Skeletal muscle tissue (tissue), 4 donors: ENCODE data around the gene TBCK. TPM values are rescaled to one million over a fixed set of nuclear protein-coding genes. Genes with fewer than 3 reads are reported as not detected.

Source experiments
- H3K27ac ChIP-seq: one replicate; pipeline ENCODE4 v1.7.0; 2013; ENCODE audit warnings: mild to moderate bottlenecking, low read depth, low read length, inconsistent platforms
- H3K27me3 ChIP-seq, 3 donors: one replicate each; pipeline ENCODE4 v1.7.0; 2013; ENCODE audit warnings: low read length in 3 of 3; ENCODE audit not compliant: control insufficient read depth in 3 of 3, insufficient read depth in 3 of 3
- H3K36me3 ChIP-seq, 3 donors: one replicate each; pipeline ENCODE4 v1.7.0; 2013; ENCODE audit warnings: low read length in 3 of 3; ENCODE audit not compliant: control insufficient read depth in 3 of 3, insufficient read depth in 3 of 3
- H3K4me1 ChIP-seq, 3 donors: one replicate each; pipeline ENCODE4 v1.7.0; 2013; ENCODE audit warnings: low read length in 3 of 3, mild to moderate bottlenecking in 3 of 3; ENCODE audit not compliant: control insufficient read depth in 3 of 3, insufficient read depth in 3 of 3
- H3K4me3 ChIP-seq, 3 donors: one replicate each; pipeline ENCODE4 v1.7.0; 2013; ENCODE audit warnings: low read length in 3 of 3
- H3K9ac ChIP-seq, 3 donors: one replicate each; pipeline ENCODE4 v1.7.0; 2013; ENCODE audit warnings: low read length in 3 of 3, mild to moderate bottlenecking in 3 of 3, moderate library complexity in 2 of 3, low read depth in 1 of 3
- H3K9me3 ChIP-seq, 3 donors: one replicate each; pipeline ENCODE4 v1.7.0; 2013; ENCODE audit warnings: low read length in 3 of 3; ENCODE audit not compliant: control insufficient read depth in 3 of 3
- total RNA-seq: library from RNA; depleted of rRNA; stranded (reverse); fragments of >200 nt; gene quantifications from one replicate; pipeline ENCODE4 v1.2.3, GENCODE V29; 2014
- donor health status: Osteomylitis.

Gene TBCK
- total RNA-seq, 1 donor from 2014 or later: 55.8 TPM

DNA sequence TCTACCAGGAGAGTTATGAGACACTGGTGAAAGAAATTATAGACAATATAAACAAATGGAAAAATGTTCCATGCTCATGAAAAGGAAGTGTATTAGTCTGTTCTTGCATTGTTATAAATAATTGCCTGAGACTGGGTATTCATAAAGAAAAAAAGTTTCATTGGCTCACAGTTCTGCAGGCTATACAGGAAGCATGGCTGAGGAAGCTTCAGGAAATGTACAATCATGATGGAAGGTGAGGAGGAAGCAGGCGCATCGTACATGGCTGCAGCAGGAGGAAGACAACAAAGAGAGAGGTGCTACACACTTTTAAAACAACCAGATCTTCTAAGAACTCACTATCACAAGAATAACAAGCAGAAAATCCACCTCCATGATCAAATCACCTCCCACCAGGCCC is 236.4 kb downstream of the TBCK start:
- Histone ChIP-seq H3K9ac (no peak overlapping the region), H3K27me3 (no peaks in the 10 kb centered on the region), H3K36me3 (peaks cover 0 to 17% (median 7%) of the 10 kb centered on the region in 3 donors), H3K4me1 (no peaks in the 10 kb centered on the region), H3K4me3 (no peak overlapping the region), H3K27ac (no peak overlapping the region), H3K9me3 (peaks cover 0 to 4% (median 0%) of the 10 kb centered on the region in 3 donors)

- Histone ChIP-seq H3K27me3 (no peaks in the 10 kb centered on the region), H3K4me3 (no peak overlapping the region), H3K36me3 (no peaks in the 10 kb centered on the region), H3K27ac (no peak overlapping the region), H3K4me1 (peaks cover 0 to 3% (median 0%) of the 10 kb centered on the region in 3 donors), H3K9ac (no peak overlapping the region), H3K9me3 (no peaks in the 10 kb centered on the region)
Measured at GRCh38 chr4:106065018-106065417, 251.0 kb downstream of the TBCK start.

DNA sequence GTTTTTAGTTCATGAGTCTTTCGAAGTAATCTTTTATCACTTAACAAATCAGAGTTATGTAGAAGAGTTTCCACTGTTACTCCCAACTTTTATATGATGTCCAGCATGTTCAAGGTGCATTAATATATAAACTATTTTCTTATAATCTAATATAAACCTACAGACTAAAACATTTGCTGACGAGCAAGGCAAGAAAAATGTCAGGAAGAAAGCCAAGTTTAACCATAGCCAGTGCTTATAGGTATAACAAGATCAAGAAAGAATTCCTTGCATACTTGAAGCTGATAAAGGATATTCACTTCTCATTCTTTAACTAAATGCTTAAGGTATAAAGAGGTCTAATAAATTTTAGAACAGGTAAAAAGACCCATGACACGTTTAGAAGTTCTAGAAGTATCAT is 253.0 kb downstream of the TBCK start:
- Histone ChIP-seq H3K27ac (no peak overlapping the region), H3K9ac (no peak overlapping the region), H3K9me3 (no peaks in the 10 kb centered on the region), H3K36me3 (no peaks in the 10 kb centered on the region), H3K27me3 (no peaks in the 10 kb centered on the region), H3K4me3 (no peak overlapping the region), H3K4me1 (peaks cover 0 to 3% (median 0%) of the 10 kb centered on the region in 3 donors)

DNA sequence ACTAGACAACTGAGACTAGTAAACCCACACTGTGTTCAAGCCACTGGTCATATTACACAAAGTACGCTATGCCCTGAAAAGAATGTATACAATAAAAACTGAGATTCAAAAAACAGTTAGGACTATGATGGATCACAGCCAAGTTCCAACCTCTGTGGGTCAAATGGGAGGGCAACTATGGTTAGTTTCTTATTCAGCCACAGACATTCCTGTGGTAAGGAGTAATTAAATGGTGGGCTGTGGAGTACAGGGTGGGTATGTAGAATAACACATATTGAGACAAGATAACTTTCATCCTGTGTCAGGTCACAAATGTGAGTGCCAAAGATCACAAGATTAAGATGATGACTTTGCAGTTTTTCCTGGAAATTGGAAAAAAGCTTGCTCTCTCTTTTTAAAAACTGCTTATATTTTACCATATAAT is 253.5 kb downstream of the TBCK start:
- Histone ChIP-seq H3K27me3 (no peaks in the 10 kb centered on the region), H3K9me3 (no peaks in the 10 kb centered on the region), H3K4me1 (peaks cover 0 to 3% (median 0%) of the 10 kb centered on the region in 3 donors), H3K27ac (no peak overlapping the region), H3K9ac (no peak overlapping the region), H3K4me3 (no peak overlapping the region), H3K36me3 (no peaks in the 10 kb centered on the region)

GRCh38 chr4:106058921-106059320 is 257.1 kb downstream of the TBCK start:
- no peak overlapping the region for H3K9ac ChIP-seq
- H3K27ac ChIP-seq: no peak overlapping the region
- H3K27me3 ChIP-seq: no peaks in the 10 kb centered on the region
- H3K4me3 ChIP-seq: no peak overlapping the region
- no peaks in the 10 kb centered on the region for H3K36me3 ChIP-seq
- H3K4me1 ChIP-seq: peaks cover 0 to 3% (median 0%) of the 10 kb centered on the region in 3 donors
- H3K9me3 ChIP-seq: no peaks in the 10 kb centered on the region

- no peaks in the 10 kb centered on the region for H3K4me1 ChIP-seq
- H3K9me3 ChIP-seq: no peaks in the 10 kb centered on the region
- no peak overlapping the region for H3K4me3 ChIP-seq
- H3K27ac ChIP-seq: no peak overlapping the region
- H3K9ac ChIP-seq: no peak overlapping the region
- H3K27me3 ChIP-seq: no peaks in the 10 kb centered on the region
- H3K36me3 ChIP-seq: no peaks in the 10 kb centered on the region
Measured at GRCh38 chr4:106056914-106057313, 259.1 kb downstream of the TBCK start.

DNA sequence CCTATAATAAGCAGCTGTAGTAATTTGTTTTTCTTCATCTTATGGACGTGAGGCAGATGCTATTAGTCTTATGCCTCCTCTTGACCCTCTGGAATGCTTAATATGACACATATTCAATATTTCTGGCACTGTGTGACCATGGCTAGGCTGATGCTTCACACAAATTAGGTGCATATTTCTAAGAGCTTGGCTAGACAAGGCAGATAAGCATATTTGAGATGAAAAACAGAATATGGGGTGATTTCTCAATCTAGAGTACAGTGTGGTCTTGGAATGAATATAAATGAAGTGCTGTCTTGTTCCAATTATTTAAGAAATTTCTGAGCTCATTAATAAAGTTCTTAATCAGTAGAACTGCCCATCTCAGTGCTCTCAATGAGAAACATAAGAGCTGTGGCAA is 264.5 kb downstream of the TBCK start:
- Histone ChIP-seq H3K9ac (no peak overlapping the region), H3K27ac (no peak overlapping the region), H3K36me3 (no peaks in the 10 kb centered on the region), H3K4me3 (no peak overlapping the region), H3K4me1 (no peaks in the 10 kb centered on the region), H3K27me3 (no peaks in the 10 kb centered on the region), H3K9me3 (no peaks in the 10 kb centered on the region)

- Histone ChIP-seq H3K27ac (no peak overlapping the region), H3K4me3 (no peak overlapping the region), H3K4me1 (no peaks in the 10 kb centered on the region), H3K36me3 (no peaks in the 10 kb centered on the region), H3K27me3 (no peaks in the 10 kb centered on the region), H3K9me3 (no peaks in the 10 kb centered on the region), H3K9ac (no peak overlapping the region)
Measured at GRCh38 chr4:106049490-106049889, 266.5 kb downstream of the TBCK start.

GRCh38 chr4:106048250-106048971 is 267.6 kb downstream of the TBCK start:
- Histone ChIP-seq H3K9me3 (no peaks in the 10 kb centered on the region), H3K27ac (no peak overlapping the region), H3K27me3 (no peaks in the 10 kb centered on the region), H3K4me3 (no peak overlapping the region), H3K9ac (no peak overlapping the region), H3K4me1 (no peaks in the 10 kb centered on the region), H3K36me3 (no peaks in the 10 kb centered on the region)

DNA sequence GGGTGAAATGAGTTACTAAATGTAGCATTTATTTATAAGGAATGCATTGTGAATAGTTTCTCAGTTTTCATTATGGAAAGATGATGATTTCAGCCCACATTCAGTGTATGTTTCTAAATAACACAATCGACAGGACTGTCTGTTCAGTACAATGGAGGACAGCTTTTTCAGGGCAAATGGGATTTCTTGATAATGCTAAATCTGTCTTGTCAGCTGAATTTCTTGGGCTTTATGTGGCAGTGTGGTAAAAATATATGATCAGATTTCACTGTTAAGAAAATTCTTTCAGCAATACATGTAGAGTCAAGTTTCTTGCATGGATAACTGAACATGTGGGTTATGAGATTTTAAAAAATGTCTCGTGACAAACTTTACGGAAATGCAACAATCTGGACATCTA is 269.9 kb downstream of the TBCK start:
- Histone ChIP-seq H3K4me1 (peaks cover 0 to 5% (median 3%) of the 10 kb centered on the region in 3 donors), H3K27ac (no peak overlapping the region), H3K27me3 (no peaks in the 10 kb centered on the region)

More for the DNA sequence above, 269.9 kb downstream of the TBCK start:
- Histone ChIP-seq H3K4me3 (no peak overlapping the region), H3K9ac (no peak overlapping the region), H3K9me3 (no peaks in the 10 kb centered on the region), H3K36me3 (no peaks in the 10 kb centered on the region)
